Type B pancreatic cell (in vitro differentiated cells): ENCODE data around the gene ZNF839. TPM values are rescaled to one million over a fixed set of nuclear protein-coding genes. Genes with fewer than 3 reads are reported as not detected.

ENCODE experiments used
- DNase-seq: peaks from one replicate; pipeline ENCODE4 v3.0.0; 2021; ENCODE audit warnings: mixed read lengths; ENCODE audit not compliant: unreplicated experiment; ENCODE audit errors: extremely low spot score
- H3K27ac Mint-ChIP-seq: 2 replicates; pipeline ENCODE4 v1.8.0; 2021; ENCODE audit warnings: mild to moderate bottlenecking, mixed read lengths
- H3K27me3 Mint-ChIP-seq: 2 replicates; pipeline ENCODE4 v1.8.0; 2021; ENCODE audit warnings: mixed read lengths
- H3K36me3 Mint-ChIP-seq: 2 replicates; pipeline ENCODE4 v1.8.0; 2021; ENCODE audit warnings: mixed read lengths
- H3K4me1 Mint-ChIP-seq: one replicate; pipeline ENCODE4 v1.8.0; 2021; ENCODE audit warnings: mixed read lengths; ENCODE audit not compliant: unreplicated experiment
- H3K4me3 Mint-ChIP-seq: 2 replicates; pipeline ENCODE4 v1.8.0; 2021; ENCODE audit warnings: mild to moderate bottlenecking, mixed read lengths
- H3K9me3 Mint-ChIP-seq: 2 replicates; pipeline ENCODE4 v1.8.0; 2021; ENCODE audit warnings: mixed read lengths
- total RNA-seq: library from RNA; stranded (reverse); gene quantifications from 2 replicates; pipeline ENCODE4 v1.2.1, GENCODE V29; 2021; ENCODE audit warnings: low replicate concordance
- TF ChIP-seq, protein P1 (sequence below): fragments of 200-600 bp; sonication (generic); conservative IDR thresholded peaks from 2 replicates; pipeline ENCODE4 v1.5.0; 2021; ENCODE audit warnings: antibody characterized with exemption, mild to moderate bottlenecking

The ZNF839 gene
- total RNA-seq, 1 donor from 2014 or later: 16.4 TPM

DNA sequence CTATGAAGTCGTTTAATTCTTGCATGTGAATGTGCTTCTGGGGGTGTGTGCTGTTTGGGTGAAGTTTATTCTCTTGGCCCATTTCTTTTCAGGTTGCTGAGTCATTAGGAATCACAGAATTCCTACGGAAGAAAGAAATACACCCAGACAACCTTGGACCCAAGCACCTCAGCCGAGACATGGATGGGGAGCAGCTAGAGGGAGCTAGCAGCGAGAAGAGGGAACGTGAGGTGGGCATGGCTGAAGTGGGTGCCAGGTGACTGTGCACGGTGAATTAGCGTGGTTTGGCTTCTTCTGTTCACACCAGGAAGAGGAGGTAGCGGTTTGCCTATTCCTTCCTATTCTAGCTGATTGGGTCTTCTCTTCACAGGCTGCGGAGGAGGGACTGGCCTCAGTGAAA, 19.2 kb downstream of the ZNF839 start:
- H3K4me1 Mint-ChIP-seq: no peaks in the 10 kb centered on the region
- no peak for DNase-seq
- no peaks in the 10 kb centered on the region for H3K9me3 Mint-ChIP-seq
- no peak overlapping the region for H3K4me3 Mint-ChIP-seq
- no peak overlapping the region for H3K27ac Mint-ChIP-seq
- TF ChIP-seq, protein P1, sequence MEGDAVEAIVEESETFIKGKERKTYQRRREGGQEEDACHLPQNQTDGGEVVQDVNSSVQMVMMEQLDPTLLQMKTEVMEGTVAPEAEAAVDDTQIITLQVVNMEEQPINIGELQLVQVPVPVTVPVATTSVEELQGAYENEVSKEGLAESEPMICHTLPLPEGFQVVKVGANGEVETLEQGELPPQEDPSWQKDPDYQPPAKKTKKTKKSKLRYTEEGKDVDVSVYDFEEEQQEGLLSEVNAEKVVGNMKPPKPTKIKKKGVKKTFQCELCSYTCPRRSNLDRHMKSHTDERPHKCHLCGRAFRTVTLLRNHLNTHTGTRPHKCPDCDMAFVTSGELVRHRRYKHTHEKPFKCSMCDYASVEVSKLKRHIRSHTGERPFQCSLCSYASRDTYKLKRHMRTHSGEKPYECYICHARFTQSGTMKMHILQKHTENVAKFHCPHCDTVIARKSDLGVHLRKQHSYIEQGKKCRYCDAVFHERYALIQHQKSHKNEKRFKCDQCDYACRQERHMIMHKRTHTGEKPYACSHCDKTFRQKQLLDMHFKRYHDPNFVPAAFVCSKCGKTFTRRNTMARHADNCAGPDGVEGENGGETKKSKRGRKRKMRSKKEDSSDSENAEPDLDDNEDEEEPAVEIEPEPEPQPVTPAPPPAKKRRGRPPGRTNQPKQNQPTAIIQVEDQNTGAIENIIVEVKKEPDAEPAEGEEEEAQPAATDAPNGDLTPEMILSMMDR: no peak
- H3K27me3 Mint-ChIP-seq: no peaks in the 10 kb centered on the region
- H3K36me3 Mint-ChIP-seq: peaks cover 20% of the 10 kb centered on the region

DNA sequence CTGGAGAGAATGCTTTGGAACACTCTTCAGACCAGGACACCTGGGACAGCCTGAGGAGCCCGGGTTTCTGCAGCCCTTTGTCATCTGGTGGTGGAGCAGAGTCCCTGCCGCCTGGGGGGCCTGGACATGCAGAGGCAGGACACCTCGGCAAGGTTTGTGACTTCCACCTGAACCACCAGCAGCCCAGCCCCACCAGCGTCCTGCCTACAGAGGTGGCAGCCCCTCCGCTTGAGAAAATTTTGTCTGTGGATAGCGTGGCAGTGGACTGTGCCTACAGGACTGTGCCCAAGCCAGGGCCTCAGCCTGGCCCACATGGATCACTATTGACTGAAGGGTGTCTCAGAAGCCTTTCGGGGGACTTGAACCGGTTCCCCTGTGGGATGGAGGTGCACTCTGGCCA, 22.0 kb downstream of the ZNF839 start:
- Mint-ChIP-seq H3K27ac (no peak overlapping the region), H3K4me1 (no peaks in the 10 kb centered on the region), H3K27me3 (no peaks in the 10 kb centered on the region), H3K4me3 (no peak overlapping the region), H3K36me3 (peaks cover 22% of the 10 kb centered on the region), H3K9me3 (no peaks in the 10 kb centered on the region)
- TF ChIP-seq, protein P1: no peak
- no peak for DNase-seq

DNA sequence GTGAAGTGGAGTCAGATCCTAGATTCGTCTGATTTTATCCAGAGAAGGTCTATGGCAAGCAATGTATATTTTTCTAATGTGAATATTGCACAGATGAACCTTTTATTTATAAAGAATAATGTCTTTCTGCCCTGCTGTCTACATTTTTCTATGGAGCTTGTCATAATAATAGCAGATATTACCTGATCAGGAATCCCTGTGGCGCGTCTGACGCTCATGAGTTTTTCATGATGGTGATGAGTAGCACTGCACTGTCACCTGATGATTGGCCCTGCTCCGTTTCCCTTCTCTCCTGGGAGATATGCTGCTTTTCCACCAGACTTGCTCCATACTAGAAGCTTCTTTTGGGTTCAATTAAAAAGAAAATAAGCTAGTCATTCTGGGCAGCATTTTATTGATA, 22.7 kb downstream of the ZNF839 start:
- Mint-ChIP-seq H3K4me3 (no peak overlapping the region), H3K4me1 (no peaks in the 10 kb centered on the region), H3K27ac (no peak overlapping the region), H3K36me3 (peaks cover 22% of the 10 kb centered on the region), H3K9me3 (no peaks in the 10 kb centered on the region), H3K27me3 (no peaks in the 10 kb centered on the region)
- DNase-seq: no peak
- TF ChIP-seq, protein P1: no peak

DNA sequence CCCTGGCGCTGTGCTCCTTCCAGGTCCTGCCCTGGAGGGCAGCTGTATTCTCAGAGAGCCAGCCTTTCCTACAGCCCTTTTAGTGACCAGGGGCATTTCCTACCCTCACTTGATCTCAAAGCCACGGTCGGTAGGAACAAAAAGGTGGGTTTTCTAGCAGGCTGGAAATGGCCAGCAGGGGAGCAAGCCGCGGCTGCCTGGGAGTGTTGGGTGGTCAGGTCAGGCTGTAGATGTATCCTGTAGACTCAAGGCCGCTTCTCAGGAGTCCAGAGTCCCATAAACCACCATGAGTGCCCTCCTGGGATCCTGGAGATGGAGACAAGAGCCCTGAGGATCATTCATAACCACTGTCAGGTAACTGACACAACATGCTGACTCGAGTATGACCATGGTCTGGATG, 24.5 kb downstream of the ZNF839 start:
- Mint-ChIP-seq H3K27me3 (no peaks in the 10 kb centered on the region), H3K36me3 (peaks cover 13% of the 10 kb centered on the region), H3K4me1 (no peaks in the 10 kb centered on the region), H3K4me3 (no peak overlapping the region), H3K27ac (no peak overlapping the region), H3K9me3 (no peaks in the 10 kb centered on the region)
- DNase-seq: no peak
- TF ChIP-seq, protein P1: no peak

DNA sequence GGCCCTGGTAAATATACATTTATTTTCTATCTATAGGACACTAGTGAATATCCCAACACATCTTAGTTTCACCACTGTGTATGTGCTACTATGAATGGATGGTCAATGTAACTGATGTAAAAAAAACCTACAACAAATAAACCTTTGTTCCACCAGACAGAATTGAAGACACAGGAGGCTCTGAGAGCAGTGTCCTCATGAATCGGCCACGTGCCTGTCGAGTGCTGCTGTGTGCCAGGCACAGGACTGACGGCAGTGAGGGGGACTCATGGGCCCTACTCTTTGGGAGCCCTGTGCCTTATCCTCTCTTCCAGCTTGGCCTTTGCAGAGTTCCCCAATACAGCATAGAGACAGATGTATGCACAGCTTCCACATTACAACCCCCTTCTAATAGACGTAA, 24.9 kb downstream of the ZNF839 start:
- Mint-ChIP-seq H3K27me3 (no peaks in the 10 kb centered on the region), H3K4me1 (no peaks in the 10 kb centered on the region), H3K4me3 (no peak overlapping the region), H3K36me3 (peaks cover 14% of the 10 kb centered on the region), H3K9me3 (no peaks in the 10 kb centered on the region), H3K27ac (no peak overlapping the region)
- TF ChIP-seq, protein P1: no peak
- no peak for DNase-seq

DNA sequence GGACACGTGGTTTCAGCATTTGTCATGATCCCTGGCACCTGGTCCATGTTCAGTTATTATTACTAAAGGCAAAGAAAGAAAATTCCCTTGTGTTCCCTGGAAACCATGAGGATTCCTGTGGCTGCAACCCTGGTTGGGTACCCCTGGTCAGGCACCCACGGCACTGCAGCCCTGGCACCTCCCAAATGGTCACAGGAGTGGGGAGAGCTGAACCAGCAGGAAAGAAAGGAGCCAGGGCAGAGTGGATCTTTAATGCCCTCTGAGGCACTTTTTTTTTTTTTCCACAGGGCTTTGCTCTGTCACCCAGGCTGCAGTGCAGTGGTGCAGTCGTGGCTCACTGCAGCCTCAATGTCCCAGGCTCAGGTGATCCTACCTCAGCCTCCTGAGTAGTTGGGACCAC, 25.7 kb downstream of the ZNF839 start:
- Mint-ChIP-seq H3K4me1 (no peaks in the 10 kb centered on the region), H3K4me3 (no peak overlapping the region), H3K36me3 (peaks cover 20% of the 10 kb centered on the region), H3K27me3 (no peaks in the 10 kb centered on the region), H3K9me3 (no peaks in the 10 kb centered on the region), H3K27ac (no peak overlapping the region)
- DNase-seq: no peak
- TF ChIP-seq, protein P1: no peak
